ENCODE measurements around the gene SSRP1.

DNA sequence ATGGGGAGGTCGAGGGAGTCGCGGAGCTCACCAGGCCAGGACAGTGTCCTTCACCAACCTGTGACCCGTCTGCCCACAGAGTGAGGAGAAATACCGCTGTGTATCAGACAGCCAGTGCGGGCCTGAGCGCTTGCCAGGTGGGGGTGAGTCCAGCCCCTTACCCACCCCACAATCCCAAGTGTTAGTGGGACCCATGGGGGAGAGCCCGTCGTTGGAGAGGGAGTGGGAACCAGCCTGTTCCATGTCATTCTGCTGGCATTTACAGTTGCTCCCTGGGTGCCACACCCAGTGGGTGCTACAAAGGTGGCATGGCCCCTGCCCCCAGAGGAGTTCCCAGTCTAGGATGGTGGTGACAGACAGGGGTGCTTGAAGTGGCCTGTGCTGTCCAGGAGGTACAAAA is 11.6 kb upstream of the SSRP1 start:
- no peak for TF ChIP-seq POLR2AphosphoS5 (IDR thresholded peaks at IDR 0.05; ENCODE audit: low read depth, low read length)
- TF ChIP-seq, protein P1, sequence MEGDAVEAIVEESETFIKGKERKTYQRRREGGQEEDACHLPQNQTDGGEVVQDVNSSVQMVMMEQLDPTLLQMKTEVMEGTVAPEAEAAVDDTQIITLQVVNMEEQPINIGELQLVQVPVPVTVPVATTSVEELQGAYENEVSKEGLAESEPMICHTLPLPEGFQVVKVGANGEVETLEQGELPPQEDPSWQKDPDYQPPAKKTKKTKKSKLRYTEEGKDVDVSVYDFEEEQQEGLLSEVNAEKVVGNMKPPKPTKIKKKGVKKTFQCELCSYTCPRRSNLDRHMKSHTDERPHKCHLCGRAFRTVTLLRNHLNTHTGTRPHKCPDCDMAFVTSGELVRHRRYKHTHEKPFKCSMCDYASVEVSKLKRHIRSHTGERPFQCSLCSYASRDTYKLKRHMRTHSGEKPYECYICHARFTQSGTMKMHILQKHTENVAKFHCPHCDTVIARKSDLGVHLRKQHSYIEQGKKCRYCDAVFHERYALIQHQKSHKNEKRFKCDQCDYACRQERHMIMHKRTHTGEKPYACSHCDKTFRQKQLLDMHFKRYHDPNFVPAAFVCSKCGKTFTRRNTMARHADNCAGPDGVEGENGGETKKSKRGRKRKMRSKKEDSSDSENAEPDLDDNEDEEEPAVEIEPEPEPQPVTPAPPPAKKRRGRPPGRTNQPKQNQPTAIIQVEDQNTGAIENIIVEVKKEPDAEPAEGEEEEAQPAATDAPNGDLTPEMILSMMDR (IDR thresholded peaks at IDR 0.05): no peak
- TF ChIP-seq, protein P2, sequence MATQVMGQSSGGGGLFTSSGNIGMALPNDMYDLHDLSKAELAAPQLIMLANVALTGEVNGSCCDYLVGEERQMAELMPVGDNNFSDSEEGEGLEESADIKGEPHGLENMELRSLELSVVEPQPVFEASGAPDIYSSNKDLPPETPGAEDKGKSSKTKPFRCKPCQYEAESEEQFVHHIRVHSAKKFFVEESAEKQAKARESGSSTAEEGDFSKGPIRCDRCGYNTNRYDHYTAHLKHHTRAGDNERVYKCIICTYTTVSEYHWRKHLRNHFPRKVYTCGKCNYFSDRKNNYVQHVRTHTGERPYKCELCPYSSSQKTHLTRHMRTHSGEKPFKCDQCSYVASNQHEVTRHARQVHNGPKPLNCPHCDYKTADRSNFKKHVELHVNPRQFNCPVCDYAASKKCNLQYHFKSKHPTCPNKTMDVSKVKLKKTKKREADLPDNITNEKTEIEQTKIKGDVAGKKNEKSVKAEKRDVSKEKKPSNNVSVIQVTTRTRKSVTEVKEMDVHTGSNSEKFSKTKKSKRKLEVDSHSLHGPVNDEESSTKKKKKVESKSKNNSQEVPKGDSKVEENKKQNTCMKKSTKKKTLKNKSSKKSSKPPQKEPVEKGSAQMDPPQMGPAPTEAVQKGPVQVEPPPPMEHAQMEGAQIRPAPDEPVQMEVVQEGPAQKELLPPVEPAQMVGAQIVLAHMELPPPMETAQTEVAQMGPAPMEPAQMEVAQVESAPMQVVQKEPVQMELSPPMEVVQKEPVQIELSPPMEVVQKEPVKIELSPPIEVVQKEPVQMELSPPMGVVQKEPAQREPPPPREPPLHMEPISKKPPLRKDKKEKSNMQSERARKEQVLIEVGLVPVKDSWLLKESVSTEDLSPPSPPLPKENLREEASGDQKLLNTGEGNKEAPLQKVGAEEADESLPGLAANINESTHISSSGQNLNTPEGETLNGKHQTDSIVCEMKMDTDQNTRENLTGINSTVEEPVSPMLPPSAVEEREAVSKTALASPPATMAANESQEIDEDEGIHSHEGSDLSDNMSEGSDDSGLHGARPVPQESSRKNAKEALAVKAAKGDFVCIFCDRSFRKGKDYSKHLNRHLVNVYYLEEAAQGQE (IDR thresholded peaks at IDR 0.05; ENCODE audit: insufficient read depth in 1 of 2, low read depth in 2 of 2, low read length in 1 of 2): no peak
